SH-SY5Y (cell line): ENCODE results near the gene AHI1.

ENCODE experiments used
- GATA2 ChIP-seq: IDR thresholded peaks from 2 replicates; pipeline ENCODE4 v1.6.1; 2011; ENCODE audit warnings: mild to moderate bottlenecking, low read depth, low read length
- GATA3 ChIP-seq: IDR thresholded peaks from 2 replicates; pipeline ENCODE4 v1.6.1; 2011; ENCODE audit warnings: low read depth, mild to moderate bottlenecking, low read length, moderate library complexity

- TF ChIP-seq GATA2 (no peak), GATA3 (no peak)
These were observed 9.5 kb downstream of the AHI1 start for GRCh38 chr6:135488023-135488422.
